H1 (cell line): ENCODE measurements around the gene XPO5. TPM values are rescaled to one million over a fixed set of nuclear protein-coding genes. Genes with fewer than 3 reads are reported as not detected.

Experiments used
- CTCF ChIA-PET: fragments of 300-600 bp; sonication (Branson Sonifier 250); formaldehyde crosslinking; loops from one replicate; lab custom pipeline; 2021; ENCODE audit not compliant: partially characterized antibody; lab: Charles Lee
- POLR2A ChIA-PET: fragments of 300-600 bp; sonication (Branson Sonifier 250); formaldehyde crosslinking; loops from one replicate; lab custom pipeline; 2021; ENCODE audit warnings: inconsistent platforms; ENCODE audit not compliant: partially characterized antibody; lab: Charles Lee
- DNase-seq, 2 experiments: peaks; one replicate each; pipeline versions ENCODE4 v3.0.0 to v3.0.0-alpha.2; 2010 to 2022; ENCODE audit warnings: low spot score in 2 of 2, low read depth in 1 of 2, mixed read lengths in 1 of 2
- FAIRE-seq: peaks from 2 replicates; lab custom pipeline; 2011; peaks lifted over from hg19 to GRCh38; lab: Jason Lieb, UNC
- H2AFZ ChIP-seq: 2 replicates; pipeline ENCODE4 v1.8.1; 2012; ENCODE audit warnings: low read length, inconsistent platforms
- H2AK5ac ChIP-seq: 2 replicates; pipeline ENCODE4 v1.6.1; 2013; ENCODE audit warnings: low read depth, low read length
- H2BK120ac ChIP-seq: replicated peaks from 2 replicates; pipeline ENCODE3; 2013; ENCODE audit warnings: low read depth, low read length, inconsistent platforms
- H2BK12ac ChIP-seq: 2 replicates; pipeline ENCODE4 v1.6.1; 2013; ENCODE audit warnings: low read depth, low read length
- H2BK15ac ChIP-seq: 2 replicates; pipeline ENCODE4 v1.6.1; 2013; ENCODE audit warnings: low read length
- H2BK20ac ChIP-seq: 2 replicates; pipeline ENCODE4 v1.6.1; 2013; ENCODE audit warnings: low read length
- H2BK5ac ChIP-seq: 2 replicates; pipeline ENCODE4 v1.6.1; 2013; ENCODE audit warnings: low read depth, low read length
- H3K14ac ChIP-seq: 2 replicates; pipeline ENCODE4 v1.6.1; 2013; ENCODE audit warnings: inconsistent platforms; ENCODE audit not compliant: insufficient read length
- H3K18ac ChIP-seq: 2 replicates; pipeline ENCODE4 v1.6.1; 2013; ENCODE audit warnings: low read length; ENCODE audit errors: extremely low read depth
- H3K23ac ChIP-seq: 2 replicates; pipeline ENCODE4 v1.6.1; 2013; ENCODE audit warnings: inconsistent platforms; ENCODE audit not compliant: insufficient read length
- H3K23me2 ChIP-seq: 2 replicates; pipeline ENCODE4 v1.6.1; 2013; ENCODE audit warnings: low read depth, low read length
- H3K27ac ChIP-seq: 2 replicates; pipeline ENCODE4 v1.6.1; 2011; ENCODE audit warnings: low read depth, low read length, inconsistent platforms
- H3K27me3 ChIP-seq, 4 experiments: replicated peaks in 1 of 4; 1 replicate in 1 of 4; 2 replicates in 3 of 4; pipeline versions ENCODE4 v1.6.1 to v1.8.1; 2011 to 2013; ENCODE audit warnings: low read length in 3 of 4, mild to moderate bottlenecking in 3 of 4, inconsistent platforms in 2 of 4, mixed read lengths in 2 of 4, moderate library complexity in 1 of 4; ENCODE audit not compliant: control insufficient read depth in 3 of 4, insufficient read depth in 3 of 4; ENCODE audit errors: extremely low read depth in 1 of 4
- H3K36me3 ChIP-seq, 4 experiments: 2 replicates each; pipeline versions ENCODE4 v1.6.1 to v1.8.1; 2011 to 2013; ENCODE audit warnings: mild to moderate bottlenecking in 4 of 4, low read length in 3 of 4, moderate library complexity in 2 of 4, control low read depth in 1 of 4, inconsistent platforms in 1 of 4; ENCODE audit not compliant: insufficient read depth in 4 of 4, control insufficient read depth in 2 of 4
- H3K4ac ChIP-seq: replicated peaks from 2 replicates; pipeline ENCODE3; 2013; ENCODE audit warnings: low read length, low read depth, mixed read lengths, inconsistent platforms; ENCODE audit not compliant: insufficient read length
- H3K4me1 ChIP-seq, 4 experiments: replicated peaks in 1 of 4; 1 replicate in 1 of 4; 2 replicates in 3 of 4; pipeline versions ENCODE4 v1.6.1 to v1.8.1; 2011 to 2013; ENCODE audit warnings: low read length in 3 of 4, inconsistent platforms in 2 of 4, mixed read lengths in 1 of 4; ENCODE audit not compliant: insufficient read depth in 4 of 4, control insufficient read depth in 3 of 4
- H3K4me2 ChIP-seq, 2 experiments: 2 replicates each; pipeline versions ENCODE4 v1.6.1 to v1.8.1; 2011 to 2013; ENCODE audit warnings: low read depth in 2 of 2, low read length in 2 of 2, control low read depth in 1 of 2, inconsistent platforms in 1 of 2, mild to moderate bottlenecking in 1 of 2; ENCODE audit not compliant: insufficient read depth in 1 of 2
- H3K4me3 ChIP-seq, 4 experiments: fragments of 200-600, 300-600 bp in 1 of 4; sonication (generic), shearing (Covaris generic), sonication (Bioruptor Twin) in 1 of 4; 2 replicates each; pipeline versions ENCODE4 v1.5.1 to v1.8.1; 2011 to 2016; ENCODE audit warnings: low read length in 4 of 4, low read depth in 3 of 4, control low read depth in 2 of 4, inconsistent platforms in 2 of 4, mild to moderate bottlenecking in 2 of 4, mixed read lengths in 1 of 4, moderate library complexity in 1 of 4; ENCODE audit not compliant: insufficient read depth in 2 of 4; ENCODE audit errors: extremely low read depth in 1 of 4
- H3K56ac ChIP-seq: replicated peaks from 2 replicates; pipeline ENCODE3; 2013; ENCODE audit warnings: low read depth, mild to moderate bottlenecking, mixed read lengths, low read length, inconsistent platforms; ENCODE audit not compliant: insufficient read length
- H3K79me1 ChIP-seq: 2 replicates; pipeline ENCODE4 v1.6.1; 2013; ENCODE audit warnings: low read depth, low read length, control low read depth
- H3K79me2 ChIP-seq, 2 experiments: 2 replicates each; pipeline versions ENCODE4 v1.6.1 to v1.8.1; 2012 to 2013; ENCODE audit warnings: low read length in 2 of 2, mild to moderate bottlenecking in 2 of 2, inconsistent platforms in 1 of 2; ENCODE audit not compliant: insufficient read depth in 2 of 2, control insufficient read depth in 1 of 2
- H3K9ac ChIP-seq, 4 experiments: replicated peaks in 1 of 4; 1 replicate in 1 of 4; 2 replicates in 3 of 4; pipeline versions ENCODE4 v1.6.1 to v1.8.1; 2011 to 2013; ENCODE audit warnings: low read depth in 3 of 4, low read length in 3 of 4, control low read depth in 2 of 4, mild to moderate bottlenecking in 2 of 4, moderate library complexity in 2 of 4, inconsistent platforms in 1 of 4; ENCODE audit errors: extremely low read depth in 1 of 4
- H3K9me3 ChIP-seq, 2 experiments: 2 replicates each; pipeline versions ENCODE4 v1.6.1 to v1.8.1; 2012 to 2013; ENCODE audit warnings: mild to moderate bottlenecking in 2 of 2, moderate library complexity in 2 of 2, control low read depth in 1 of 2, inconsistent platforms in 1 of 2, low read depth in 1 of 2, low read length in 1 of 2, mixed read lengths in 1 of 2; ENCODE audit not compliant: insufficient read depth in 2 of 2
- H4K20me1 ChIP-seq, 2 experiments: replicated peaks in 1 of 2; 2 replicates each; pipeline versions ENCODE3 to v1.8.1; 2011 to 2013; ENCODE audit warnings: inconsistent platforms in 2 of 2, low read length in 2 of 2, mild to moderate bottlenecking in 1 of 2; ENCODE audit not compliant: insufficient read depth in 2 of 2, control insufficient read depth in 1 of 2
- H4K5ac ChIP-seq: 2 replicates; pipeline ENCODE4 v1.6.1; 2013; ENCODE audit warnings: low read length, low read depth, mixed read lengths, inconsistent platforms; ENCODE audit not compliant: insufficient read length
- H4K8ac ChIP-seq: 2 replicates; pipeline ENCODE4 v1.8.0; 2013; ENCODE audit warnings: mild to moderate bottlenecking, moderate library complexity, low read length, inconsistent platforms; ENCODE audit not compliant: insufficient read depth; ENCODE audit errors: extremely low read depth
- H4K91ac ChIP-seq: replicated peaks from 2 replicates; pipeline ENCODE3; 2013; ENCODE audit warnings: low read length, mixed read lengths, inconsistent platforms; ENCODE audit not compliant: insufficient read length
- ATF2 ChIP-seq: IDR thresholded peaks from 2 replicates; pipeline ENCODE4 v1.6.1; 2012; ENCODE audit warnings: low read length, inconsistent platforms
- BRCA1 ChIP-seq: IDR thresholded peaks from 2 replicates; pipeline ENCODE4 v1.6.1; 2012; ENCODE audit warnings: low read depth, low read length, improper control_type of control experiment
- NRF1 ChIP-seq: IDR thresholded peaks from 2 replicates; pipeline ENCODE4 v1.6.1; 2011; ENCODE audit warnings: mild to moderate bottlenecking, low read depth, low read length, improper control_type of control experiment
- POLR2AphosphoS5 ChIP-seq: IDR thresholded peaks from 2 replicates; pipeline ENCODE4 v1.6.1; 2011; ENCODE audit warnings: low read depth, low read length
- WGBS, 2 experiments: shearing (Covaris generic) in 1 of 2; methylation state at CpG; one replicate each; pipeline versions ENCODE4 v1.1.6 to v1.1.7; 2013 to 2015; ENCODE audit warnings: low lambda C conversion rate in 2 of 2, mixed read lengths in 2 of 2, inconsistent platforms in 1 of 2, low coverage in 1 of 2, missing lambda C conversion rate in 1 of 2; ENCODE audit not compliant: insufficient replicate concordance in 2 of 2, insufficient coverage in 1 of 2, insufficient read length in 1 of 2; ENCODE audit errors: extremely low coverage in 1 of 2, missing lambda C conversion rate in 1 of 2; 5-methylcytosine and 5-hydroxymethylcytosine counted together
- polyA plus RNA-seq, 7 experiments: library from polyadenylated mRNA; depleted of rRNA in 3 of 7; stranded (reverse) in 5 of 7; unstranded in 2 of 7; fragments of >200 nt in 5 of 7; fragments of 200-250 nt in 2 of 7; gene quantifications; 1 replicate in 5 of 7; 2 replicates in 1 of 7; 4 replicates in 1 of 7; pipeline versions ENCODE4 v1.2.1 to v1.2.3, GENCODE V29; 2011 to 2013; ENCODE audit warnings: missing spikeins in 2 of 7, mixed read lengths in 2 of 7
- total RNA-seq: library from RNA; stranded (reverse); fragmentation: NEBNext Ultra II Directional; extraction: Animal tissue kit (Norgen Biotek cat#: 25700); gene quantifications from 2 replicates; pipeline ENCODE4 v1.2.1, GENCODE V29; 2021

Gene XPO5
- total and polyA plus RNA-seq, 2 of the 8 experiments (the other 6 are each of a cell fraction or from before 2014, with no cell fraction given): 80.6 to 95.7 TPM

DNA sequence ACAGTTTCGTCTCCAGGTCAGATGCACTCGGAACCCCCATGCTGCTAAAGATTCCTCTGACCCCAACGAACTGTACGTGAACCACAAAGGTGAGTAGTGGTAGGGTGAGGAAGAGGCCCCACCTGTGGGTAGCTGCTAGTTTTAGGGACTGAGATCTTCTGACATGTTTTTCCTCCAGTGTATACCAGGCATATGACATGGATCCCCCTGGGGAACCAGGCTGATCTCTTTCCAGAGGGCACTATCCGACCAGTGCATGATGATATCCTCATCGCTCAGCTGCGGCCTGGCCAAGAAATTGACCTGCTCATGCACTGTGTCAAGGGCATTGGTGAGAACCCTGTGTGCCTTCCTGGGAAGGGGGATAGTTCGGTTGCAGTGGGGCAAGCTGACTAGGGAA is 55.7 kb downstream of the XPO5 start:
- TF ChIP-seq BRCA1: no peak
- no peak for TF ChIP-seq ATF2
- peak; percentile 44; the same call in 1 of the 2 replicates for TF ChIP-seq POLR2AphosphoS5
- TF ChIP-seq NRF1: no peak
- TF ChIP-seq, all 59 proteins: peak for 1
- Histone ChIP-seq H3K4me2 (no peak overlapping the region), H3K27me3 (no peaks in the 10 kb centered on the region), H3K4me3 (no peak overlapping the region), H4K20me1 (peaks cover 6% of the 10 kb centered on the region in 2 experiments), H4K8ac (no peak overlapping the region; the same call in 1 of the 2 replicates), H4K5ac (no peak overlapping the region), H3K4me1 (peaks cover 4 to 10% (median 7%) of the 10 kb centered on the region in 4 experiments; a peak in 6 of 7 replicates), H3K79me2 (peaks cover 19 to 41% of the 10 kb centered on the region in 2 experiments), H2AK5ac (no peak overlapping the region), H3K23ac (no peak overlapping the region), H3K79me1 (peaks cover 12% of the 10 kb centered on the region), H3K56ac (no peak overlapping the region), H3K36me3 (peaks cover 38 to 66% (median 60%) of the 10 kb centered on the region in 4 experiments), H4K91ac (no peak overlapping the region), H3K18ac (no peak overlapping the region), H3K27ac (no peak overlapping the region), H3K9me3 (no peaks in the 10 kb centered on the region), H2AFZ (no peak overlapping the region), H3K4ac (no peak overlapping the region), H3K9ac (no peak overlapping the region), H2BK5ac (no peak overlapping the region), H2BK20ac (no peak overlapping the region), H2BK12ac (no peak overlapping the region), H3K14ac (no peak overlapping the region), H2BK15ac (no peak overlapping the region), H3K23me2 (peaks cover 9% of the 10 kb centered on the region), H2BK120ac (no peak overlapping the region)
- WGBS, 2 experiments: 86% methylated on average over 8 of the region's 8 CpGs; no CpG with 5 or more reads in 1 of the 2 experiments
- DNase-seq (no peak), FAIRE-seq (no peak)
- POLR2A ChIA-PET: interaction anchor here (0.8 to 12.4 kb wide), 9 partner anchors 8 to 56 kb away, joined by 3 to 147 read pairs (median 8); partner anchors contain the start of genes LRRC73, POLH and XPO5
- CTCF ChIA-PET: no interaction called here
